Endothelial cell of umbilical vein (primary cell): ENCODE measurements around the gene CFP. TPM values are rescaled to one million over a fixed set of nuclear protein-coding genes. Genes with fewer than 3 reads are reported as not detected.

Experiments
- BruUV-seq: library from RNA; stranded (reverse); fragments of 400-500 nt; replicated peaks from 2 replicates; lab custom pipeline; 2021; lab: Mats Ljungman, UMichigan
- CTCF ChIA-PET: fragments of 300-600, 350-600 bp; sonication (Branson Sonifier 250); formaldehyde crosslinking; loops from one replicate; lab custom pipeline; 2021; ENCODE audit warnings: antibody characterized with exemption, inconsistent platforms; lab: Charles Lee
- POLR2A ChIA-PET: fragments of 300-600, 350-600 bp; sonication (Branson Sonifier 250); formaldehyde crosslinking; loops from one replicate; lab custom pipeline; 2021; ENCODE audit warnings: antibody characterized with exemption, inconsistent platforms; lab: Charles Lee
- DNase-seq: peaks from one replicate; pipeline ENCODE4 v3.0.0-alpha.2; 2011; ENCODE audit warnings: low read depth, low spot score
- FAIRE-seq: peaks from 2 replicates; lab custom pipeline; 2011; peaks lifted over from hg19 to GRCh38; lab: Jason Lieb, UNC
- H2AFZ ChIP-seq: 2 replicates; pipeline ENCODE4 v1.6.0; 2012; ENCODE audit warnings: low read depth, low read length, control low read depth, inconsistent platforms
- H3K27ac ChIP-seq: 2 replicates; pipeline ENCODE4 v1.5.1; 2011; ENCODE audit warnings: low read depth, mild to moderate bottlenecking, control low read depth, low read length, moderate library complexity; ENCODE audit not compliant: insufficient read depth
- H3K27me3 ChIP-seq, 2 experiments: 2 replicates each; pipeline versions ENCODE4 v1.6.0 to v1.6.1; 2011; ENCODE audit warnings: low read length in 2 of 2, mixed read lengths in 1 of 2; ENCODE audit not compliant: control insufficient read depth in 2 of 2, insufficient read depth in 2 of 2
- H3K36me3 ChIP-seq, 2 experiments: 2 replicates in 1 of 2; 3 replicates in 1 of 2; pipeline ENCODE4 v1.5.1; 2011; ENCODE audit warnings: low read length in 2 of 2, mild to moderate bottlenecking in 1 of 2, moderate library complexity in 1 of 2; ENCODE audit not compliant: control insufficient read depth in 2 of 2, insufficient read depth in 2 of 2; ENCODE audit errors: extremely low read depth in 1 of 2
- H3K4me1 ChIP-seq: 3 replicates; pipeline ENCODE4 v1.5.1; 2011; ENCODE audit warnings: mild to moderate bottlenecking, low read length; ENCODE audit not compliant: control insufficient read depth, insufficient read depth; ENCODE audit errors: extremely low read depth
- H3K4me2 ChIP-seq: 2 replicates; pipeline ENCODE4 v1.6.1; 2011; ENCODE audit warnings: low read length, control low read depth, mixed read lengths; ENCODE audit not compliant: insufficient read depth
- H3K4me3 ChIP-seq, 3 experiments: fragments of 200-600 bp in 1 of 3; sonication (generic), shearing (Covaris generic) in 1 of 3; replicated peaks in 1 of 3; 2 replicates each; pipeline ENCODE4 v1.5.1; 2011 to 2016; ENCODE audit warnings: control low read depth in 3 of 3, low read length in 3 of 3, mild to moderate bottlenecking in 2 of 3, inconsistent platforms in 1 of 3, low read depth in 1 of 3, moderate library complexity in 1 of 3; ENCODE audit not compliant: insufficient read depth in 1 of 3
- H3K79me2 ChIP-seq: 2 replicates; pipeline ENCODE4 v1.6.0; 2012; ENCODE audit warnings: low read length, inconsistent platforms; ENCODE audit not compliant: control insufficient read depth, insufficient read depth
- H3K9ac ChIP-seq: replicated peaks from 2 replicates; pipeline ENCODE3; 2011; ENCODE audit warnings: low read length, control low read depth; ENCODE audit not compliant: insufficient read depth; ENCODE audit errors: extremely low read depth
- H3K9me1 ChIP-seq: replicated peaks from 3 replicates; pipeline ENCODE4 v1.6.0; 2011; ENCODE audit warnings: mild to moderate bottlenecking, low read length; ENCODE audit not compliant: control insufficient read depth, insufficient read depth; ENCODE audit errors: extremely low read depth
- H3K9me3 ChIP-seq: replicated peaks from 2 replicates; pipeline ENCODE4 v1.5.1; 2012; ENCODE audit warnings: low read length, inconsistent platforms; ENCODE audit not compliant: control insufficient read depth, insufficient read depth
- H4K20me1 ChIP-seq: replicated peaks from 2 replicates; pipeline ENCODE3; 2011; ENCODE audit warnings: mild to moderate bottlenecking, low read length; ENCODE audit not compliant: control insufficient read depth, insufficient read depth; ENCODE audit errors: extremely low read depth
- CTCF ChIP-seq, 2 donors: IDR thresholded peaks; 1 replicate in 1 of 2; 2 replicates in 1 of 2; pipeline ENCODE4 v1.5.1; 2011; ENCODE audit warnings: low read length in 2 of 2, mild to moderate bottlenecking in 2 of 2, moderate library complexity in 2 of 2, control low read depth in 1 of 2, inconsistent platforms in 1 of 2, low read depth in 1 of 2; ENCODE audit not compliant: insufficient read depth in 1 of 2; ENCODE audit errors: extremely low read depth in 1 of 2
- EZH2 ChIP-seq: IDR thresholded peaks from 2 replicates; pipeline ENCODE4 v1.6.1; 2012; ENCODE audit warnings: borderline replicate concordance, low read depth, mild to moderate bottlenecking, moderate library complexity, low read length, inconsistent platforms; ENCODE audit not compliant: severe bottlenecking
- FOS ChIP-seq: IDR thresholded peaks from 2 replicates; pipeline ENCODE4 v1.6.1; 2011; ENCODE audit warnings: mild to moderate bottlenecking, low read length, moderate library complexity, borderline replicate concordance; ENCODE audit not compliant: insufficient read depth
- GATA2 ChIP-seq: IDR thresholded peaks from 2 replicates; pipeline ENCODE4 v1.7.0; 2011; ENCODE audit warnings: low read depth, mild to moderate bottlenecking, moderate library complexity, mixed read lengths, low read length; ENCODE audit not compliant: insufficient read length, insufficient read depth
- JUN ChIP-seq: IDR thresholded peaks from 2 replicates; pipeline ENCODE4 v1.6.1; 2011; ENCODE audit warnings: borderline replicate concordance, low read depth; ENCODE audit not compliant: insufficient read length, insufficient read depth
- MAX ChIP-seq: IDR thresholded peaks from 2 replicates; pipeline ENCODE4 v1.6.1; 2011; ENCODE audit not compliant: insufficient read depth, insufficient read length
- MYC ChIP-seq: IDR thresholded peaks from one replicate; pipeline ENCODE4 v1.6.1; 2011; ENCODE audit warnings: mild to moderate bottlenecking, low read depth, low read length
- POLR2A ChIP-seq: IDR thresholded peaks from 2 replicates; pipeline ENCODE4 v1.6.1; 2012; ENCODE audit warnings: low read depth, mild to moderate bottlenecking, control low read depth, low read length
- POLR2AphosphoS5 ChIP-seq: IDR thresholded peaks from 2 replicates; pipeline ENCODE4 v1.6.1; 2012; ENCODE audit warnings: low read depth, mild to moderate bottlenecking, control low read depth, low read length, moderate library complexity; ENCODE audit not compliant: insufficient read depth
- dilution Hi-C: fragments of 300-500 bp; cut with MboI; formaldehyde crosslinking; loops from one replicate; pipeline ENCODE4 v1.15.0; 2019; ENCODE audit warnings: low sequenced_read_pairs; ENCODE audit not compliant: extremely low pct_ligation_motif_present
- intact Hi-C: fragments of 100-400 bp; cut with micrococcal nuclease; formaldehyde crosslinking; loops from one replicate; pipeline ENCODE4 v1.10.0; 2022
- polyA plus RNA-seq, 4 experiments: library from polyadenylated mRNA; depleted of rRNA in 3 of 4; stranded (reverse) in 3 of 4; unstranded in 1 of 4; fragments of >200 nt; gene quantifications; 2 replicates each; pipeline versions ENCODE4 v1.2.1 to v1.2.3, GENCODE V29; 2011 to 2012; ENCODE audit warnings: missing spikeins in 1 of 4
- total RNA-seq: library from RNA; stranded (reverse); gene quantifications from 2 replicates; pipeline ENCODE4 v1.2.3, GENCODE V29; 2021

Gene CFP
- total and polyA plus RNA-seq, 2 donors (not counting 3 experiments of a cell fraction or from before 2014, with no cell fraction given): 0.69 to 1.00 TPM

DNA sequence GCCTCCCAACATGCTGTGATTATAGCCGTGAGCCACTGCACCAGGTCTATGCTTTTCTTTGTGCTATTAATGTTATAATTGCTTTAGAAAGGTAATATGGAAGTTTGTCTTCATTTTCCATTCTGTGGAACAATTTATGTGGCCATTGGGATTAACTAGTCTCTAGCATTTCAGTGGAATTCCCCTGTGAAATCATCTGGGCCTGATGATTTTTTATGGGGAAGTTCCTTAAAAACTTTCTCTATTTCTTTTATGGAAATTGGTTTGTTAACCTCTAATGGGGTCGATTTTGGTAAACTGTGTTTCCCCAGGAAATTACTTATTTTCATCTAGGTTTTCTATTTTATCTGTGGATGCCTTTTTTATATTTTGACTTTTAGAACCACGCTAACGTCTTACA is 36.2 kb downstream of the CFP start:
- no peaks in the 10 kb centered on the region for H3K4me1 ChIP-seq
- TF ChIP-seq EZH2 (no peak), POLR2AphosphoS5 (no peak), CTCF (IDR thresholded peaks at IDR 0.05; ENCODE audit: extremely low read depth in 1 of 2, insufficient read depth in 1 of 2, low read depth in 1 of 2, low read length in 2 of 2) (no peak), JUN (no peak), GATA2 (no peak), POLR2A (no peak), MYC (no peak), FOS (no peak), MAX (no peak)
- DNase-seq (no peak), FAIRE-seq (no peak)
- ChIA-PET CTCF (no interaction called here), POLR2A (no interaction called here)
- no peak overlapping the region for H3K27ac ChIP-seq
- no peaks in the 10 kb centered on the region for H3K36me3 ChIP-seq
- H3K9me1 ChIP-seq: no peaks in the 10 kb centered on the region
- no peaks in the 10 kb centered on the region for H3K27me3 ChIP-seq
- no peaks in the 10 kb centered on the region for H4K20me1 ChIP-seq
- H3K9ac ChIP-seq: no peak overlapping the region
- H3K79me2 ChIP-seq: no peaks in the 10 kb centered on the region
- no peak overlapping the region for H2AFZ ChIP-seq
- no peak overlapping the region for H3K4me3 ChIP-seq
- BruUV-seq: no TSS peak
- intact Hi-C loops: no loop called here
- no peak overlapping the region for H3K4me2 ChIP-seq
- dilution Hi-C loops: no loop called here
- no peaks in the 10 kb centered on the region for H3K9me3 ChIP-seq
